ENCODE data around the gene PARD3B. TPM values are rescaled to one million over a fixed set of nuclear protein-coding genes. Genes with fewer than 3 reads are reported as not detected.

PARD3B gene
- under 1 TPM in 1 of 2 experiments, not detected in 1; 0.16 TPM for total RNA-seq

- H3K36me3 Mint-ChIP-seq: no peaks in the 10 kb centered on the region
Measured at GRCh38 chr2:204544961-204545860, at the start of gene PARD3B. Gene PARD3B, plus strand, starts transcription at chr2:204545475. Its CDS starts 525 bp downstream, at chr2:204546000.

DNA sequence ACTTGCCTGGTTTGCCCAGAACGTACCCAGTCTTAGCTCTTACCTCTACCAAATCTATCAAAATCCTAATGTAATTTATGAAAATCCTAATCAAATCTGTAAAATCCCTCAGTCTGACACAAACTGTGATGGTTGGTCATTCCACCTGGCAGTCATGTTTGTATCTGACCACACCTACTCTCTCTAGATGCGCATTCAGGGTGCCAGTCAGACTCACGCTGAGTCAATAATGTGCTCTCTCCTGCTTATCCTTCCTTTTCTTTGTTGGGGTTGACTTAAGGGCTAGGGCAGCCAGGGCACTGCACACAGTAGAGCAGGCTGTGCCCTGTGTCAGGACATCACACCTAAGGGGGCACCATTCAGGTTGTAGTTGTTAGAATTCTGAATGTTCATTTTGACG, 48.5 kb upstream of the PARD3B start:
- Mint-ChIP-seq H3K9me3 (ENCODE audit: low read depth) (no peaks in the 10 kb centered on the region), H3K4me3 (no peak overlapping the region), H3K27ac (no peak overlapping the region), H3K36me3 (no peaks in the 10 kb centered on the region), H3K27me3 (peaks cover 8% of the 10 kb centered on the region), H3K4me1 (no peaks in the 10 kb centered on the region)
- DNase-seq (no peak), ATAC-seq (no peak)
- CTCF ChIA-PET: no interaction called here

More at GRCh38 chr2:204544961-204545860, at the start of gene PARD3B:
- DNase-seq (peak; percentile 42), ATAC-seq (peak; percentile 86)
- Mint-ChIP-seq H3K27ac (no peak within 1 kb of the TSS), H3K9me3 (ENCODE audit: low read depth) (no peaks in the 10 kb centered on the region), H3K4me1 (peaks cover 9% of the 10 kb centered on the region), H3K27me3 (peaks cover 56% of the 10 kb centered on the region), H3K4me3 (peak within 1 kb of the TSS; percentile 74)
- CTCF ChIA-PET: no interaction called here

DNA sequence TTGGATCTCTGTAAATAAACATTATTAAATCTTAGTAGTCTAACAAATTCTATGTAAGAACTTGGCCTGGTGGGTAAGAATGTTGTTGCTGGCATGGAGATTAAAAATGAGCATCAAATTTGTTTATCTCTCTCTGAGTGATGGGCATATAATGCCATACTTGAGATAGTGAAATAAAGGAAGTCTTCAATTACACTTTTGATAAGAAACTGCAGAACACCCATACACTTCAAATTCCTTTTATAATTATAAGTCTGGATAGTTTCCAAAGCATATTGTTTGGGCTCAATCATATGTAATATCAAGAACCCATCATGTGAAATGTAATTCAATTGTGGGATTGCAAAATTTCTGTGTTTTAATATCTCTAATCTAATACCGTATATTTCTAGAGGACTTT, 47.4 kb upstream of the PARD3B start:
- Mint-ChIP-seq H3K27me3 (peaks cover 6% of the 10 kb centered on the region), H3K4me1 (no peaks in the 10 kb centered on the region), H3K9me3 (ENCODE audit: low read depth) (no peaks in the 10 kb centered on the region), H3K36me3 (no peaks in the 10 kb centered on the region), H3K27ac (no peak overlapping the region), H3K4me3 (no peak overlapping the region)
- DNase-seq: no peak
- no peak for ATAC-seq
- CTCF ChIA-PET: no interaction called here

DNA sequence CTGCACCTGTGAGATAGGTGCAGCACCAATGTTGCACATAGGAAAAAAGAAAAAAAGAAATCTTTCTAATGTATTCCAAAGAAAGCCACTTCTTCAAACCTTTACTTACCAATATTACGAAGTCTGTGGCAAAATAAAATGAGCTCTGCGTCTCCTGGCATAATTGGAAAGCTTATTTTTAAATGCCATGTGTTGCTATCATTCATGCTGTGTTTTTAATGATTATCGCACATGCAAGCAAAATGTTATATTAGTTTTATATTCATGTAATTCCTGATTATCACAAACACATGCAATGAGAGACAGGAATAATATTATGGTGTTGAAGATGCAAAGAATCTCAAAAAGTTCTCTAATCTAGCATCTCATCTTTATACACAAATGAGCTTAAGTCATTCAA, 47.0 kb upstream of the PARD3B start:
- no peak overlapping the region for H3K4me3 Mint-ChIP-seq
- H3K36me3 Mint-ChIP-seq: no peaks in the 10 kb centered on the region
- H3K9me3 Mint-ChIP-seq (ENCODE audit: low read depth): no peaks in the 10 kb centered on the region
- DNase-seq: no peak
- no peak for ATAC-seq
- no peak overlapping the region for H3K27ac Mint-ChIP-seq
- no peaks in the 10 kb centered on the region for H3K4me1 Mint-ChIP-seq
- CTCF ChIA-PET: interaction anchor here (0.6 kb wide), 1 partner anchor 28 kb away, joined by 3 read pairs; no protein-coding TSS in a partner anchor
- H3K27me3 Mint-ChIP-seq: peaks cover 4% of the 10 kb centered on the region

GRCh38 chr2:204503869-204504268, 41.4 kb upstream of the PARD3B start:
- DNase-seq (no peak), ATAC-seq (no peak)
- Mint-ChIP-seq H3K4me1 (no peaks in the 10 kb centered on the region), H3K27ac (no peak overlapping the region), H3K9me3 (ENCODE audit: low read depth) (no peaks in the 10 kb centered on the region), H3K4me3 (no peak overlapping the region), H3K36me3 (no peaks in the 10 kb centered on the region), H3K27me3 (no peaks in the 10 kb centered on the region)
- CTCF ChIA-PET: no interaction called here

DNA sequence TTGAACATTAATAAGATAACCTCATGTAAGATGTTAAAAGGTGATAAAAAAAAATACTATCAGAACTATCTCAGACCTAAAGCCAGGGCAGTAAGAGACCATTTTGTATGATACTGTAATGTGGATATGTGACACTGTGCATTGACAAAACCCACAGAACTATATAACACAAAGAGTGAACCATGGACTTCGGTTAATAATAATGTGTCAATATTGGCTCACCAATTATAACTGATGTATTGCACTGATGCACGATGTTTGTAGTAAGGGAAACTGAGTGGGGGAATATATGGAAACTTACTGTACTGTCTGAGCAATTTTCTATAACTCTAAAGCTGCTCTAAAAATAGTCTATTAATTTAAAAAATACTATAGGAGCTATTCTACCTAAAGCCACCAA, 40.7 kb upstream of the PARD3B start:
- Mint-ChIP-seq H3K36me3 (no peaks in the 10 kb centered on the region), H3K4me1 (no peaks in the 10 kb centered on the region), H3K4me3 (no peak overlapping the region), H3K9me3 (ENCODE audit: low read depth) (no peaks in the 10 kb centered on the region), H3K27me3 (no peaks in the 10 kb centered on the region), H3K27ac (no peak overlapping the region)
- no peak for ATAC-seq
- CTCF ChIA-PET: no interaction called here
- DNase-seq: no peak

DNA sequence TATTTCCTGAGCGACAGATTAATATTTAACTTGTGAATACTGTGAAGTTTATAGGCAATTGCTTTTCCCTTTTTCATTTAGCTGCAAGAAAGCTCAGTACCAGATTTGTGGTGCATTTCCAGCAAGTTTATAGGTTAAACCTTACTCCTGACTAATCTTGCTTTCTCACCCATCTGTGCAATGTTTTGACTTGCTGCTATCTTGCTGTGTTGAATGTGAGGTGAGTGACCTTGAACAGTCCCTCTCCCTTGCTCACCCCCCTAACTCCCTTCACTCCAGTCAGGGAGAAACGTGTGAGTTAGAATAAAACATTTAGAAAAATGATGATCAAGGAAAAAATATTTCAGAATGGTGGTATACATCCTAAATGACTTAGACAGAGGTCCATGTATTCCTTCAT, 39.8 kb upstream of the PARD3B start:
- Mint-ChIP-seq H3K9me3 (ENCODE audit: low read depth) (no peaks in the 10 kb centered on the region), H3K27ac (no peak overlapping the region), H3K4me3 (no peak overlapping the region), H3K4me1 (no peaks in the 10 kb centered on the region), H3K36me3 (no peaks in the 10 kb centered on the region), H3K27me3 (no peaks in the 10 kb centered on the region)
- no peak for ATAC-seq
- DNase-seq: no peak
- CTCF ChIA-PET: no interaction called here

GRCh38 chr2:204505946-204506345, 39.3 kb upstream of the PARD3B start:
- H3K4me3 Mint-ChIP-seq: no peak overlapping the region
- DNase-seq (no peak), ATAC-seq (no peak)
- no peak overlapping the region for H3K27ac Mint-ChIP-seq
- no peaks in the 10 kb centered on the region for H3K27me3 Mint-ChIP-seq
- no peaks in the 10 kb centered on the region for H3K36me3 Mint-ChIP-seq
- H3K9me3 Mint-ChIP-seq (ENCODE audit: low read depth): no peaks in the 10 kb centered on the region
- CTCF ChIA-PET: no interaction called here
- no peaks in the 10 kb centered on the region for H3K4me1 Mint-ChIP-seq

GRCh38 chr2:204507636-204508035, 37.6 kb upstream of the PARD3B start:
- Mint-ChIP-seq H3K4me1 (no peaks in the 10 kb centered on the region), H3K27ac (no peak overlapping the region), H3K9me3 (ENCODE audit: low read depth) (no peaks in the 10 kb centered on the region), H3K27me3 (no peaks in the 10 kb centered on the region), H3K36me3 (no peaks in the 10 kb centered on the region), H3K4me3 (no peak overlapping the region)
- no peak for DNase-seq
- no peak for ATAC-seq
- CTCF ChIA-PET: no interaction called here

GRCh38 chr2:204510709-204511420, 34.4 kb upstream of the PARD3B start:
- Mint-ChIP-seq H3K4me1 (no peaks in the 10 kb centered on the region), H3K9me3 (ENCODE audit: low read depth) (no peaks in the 10 kb centered on the region), H3K27me3 (no peaks in the 10 kb centered on the region), H3K4me3 (no peak overlapping the region), H3K36me3 (no peaks in the 10 kb centered on the region), H3K27ac (no peak overlapping the region)
- CTCF ChIA-PET: no interaction called here
- no peak for ATAC-seq
- DNase-seq: no peak

DNA sequence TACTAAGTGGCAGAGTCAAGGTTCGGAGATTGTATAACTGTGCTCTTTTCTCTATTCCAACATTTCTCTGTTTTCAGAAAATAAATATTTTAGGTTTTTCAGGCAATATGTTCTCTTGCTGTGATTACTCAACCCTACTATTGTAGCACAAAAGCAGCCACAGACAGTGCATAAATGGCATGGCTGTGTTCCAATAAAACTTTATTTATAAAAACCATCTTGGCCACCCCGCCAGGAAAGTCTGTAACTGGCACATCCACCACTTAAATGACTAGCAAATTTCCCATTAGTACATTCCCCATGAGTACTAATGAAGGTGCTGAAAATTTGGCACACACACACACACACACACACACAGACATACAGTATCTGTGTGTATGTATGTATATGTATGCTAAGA, 30.8 kb upstream of the PARD3B start:
- no peaks in the 10 kb centered on the region for H3K9me3 Mint-ChIP-seq (ENCODE audit: low read depth)
- H3K27ac Mint-ChIP-seq: no peak overlapping the region
- H3K27me3 Mint-ChIP-seq: no peaks in the 10 kb centered on the region
- no peak for ATAC-seq
- H3K4me1 Mint-ChIP-seq: no peaks in the 10 kb centered on the region
- H3K4me3 Mint-ChIP-seq: no peak overlapping the region
- CTCF ChIA-PET: no interaction called here
- no peak for DNase-seq
- no peaks in the 10 kb centered on the region for H3K36me3 Mint-ChIP-seq

DNA sequence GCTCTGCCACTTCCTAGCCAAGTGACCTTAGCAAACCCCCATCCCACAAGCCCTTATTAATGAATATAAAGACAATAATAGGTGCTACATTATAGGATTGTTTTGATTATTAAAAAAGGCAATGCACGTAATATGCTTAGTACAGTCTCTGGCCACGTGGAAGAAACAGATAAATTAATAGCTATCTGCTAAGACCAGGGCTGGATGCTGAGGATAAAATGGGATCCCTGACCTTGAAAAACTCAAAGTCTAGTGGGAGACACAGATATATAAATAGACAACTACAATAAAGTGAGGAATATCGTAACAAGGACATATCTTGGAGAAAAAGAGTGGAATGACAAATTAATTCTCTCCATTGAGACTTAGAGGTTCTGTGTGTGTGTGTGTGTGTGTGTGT, 29.9 kb upstream of the PARD3B start:
- H3K9me3 Mint-ChIP-seq (ENCODE audit: low read depth): no peaks in the 10 kb centered on the region
- DNase-seq: no peak

GRCh38 chr2:204517154-204517553, 28.1 kb upstream of the PARD3B start:
- no peaks in the 10 kb centered on the region for H3K9me3 Mint-ChIP-seq (ENCODE audit: low read depth)
- no peak overlapping the region for H3K4me3 Mint-ChIP-seq
- no peak overlapping the region for H3K27ac Mint-ChIP-seq
- H3K4me1 Mint-ChIP-seq: no peaks in the 10 kb centered on the region
- ATAC-seq (no peak), DNase-seq (no peak)
- no peaks in the 10 kb centered on the region for H3K27me3 Mint-ChIP-seq
- CTCF ChIA-PET: no interaction called here
- H3K36me3 Mint-ChIP-seq: no peaks in the 10 kb centered on the region

More for the DNA sequence above, 29.9 kb upstream of the PARD3B start:
- H3K27ac Mint-ChIP-seq: no peak overlapping the region
- no peak for ATAC-seq
- H3K36me3 Mint-ChIP-seq: no peaks in the 10 kb centered on the region
- no peak overlapping the region for H3K4me3 Mint-ChIP-seq
- H3K27me3 Mint-ChIP-seq: no peaks in the 10 kb centered on the region
- CTCF ChIA-PET: no interaction called here
- H3K4me1 Mint-ChIP-seq: no peaks in the 10 kb centered on the region
